AG04450 (cell line): ENCODE data around the gene ATP8A2. TPM values are rescaled to one million over a fixed set of nuclear protein-coding genes. Genes with fewer than 3 reads are reported as not detected.

Source experiments
- CTCF ChIA-PET: fragments of 300-600, 350-600 bp; formaldehyde crosslinking; extraction: SDS; loops from one replicate; lab custom pipeline; 2022; ENCODE audit warnings: antibody characterized with exemption, inconsistent platforms; lab: Charles Lee
- POLR2A ChIA-PET: fragments of 350-600 bp; formaldehyde crosslinking; extraction: SDS; loops from one replicate; lab custom pipeline; 2021; ENCODE audit warnings: antibody characterized with exemption, inconsistent platforms; lab: Yijun Ruan, JAX
- DNase-seq: peaks from one replicate; pipeline ENCODE4 v3.0.0-alpha.2; 2011; ENCODE audit warnings: low read depth, low spot score
- H3K27ac ChIP-seq: one replicate; pipeline ENCODE4 v1.5.1; 2012; ENCODE audit warnings: low read depth, low read length, control low read depth
- H3K27me3 ChIP-seq: one replicate; pipeline ENCODE4 v1.6.0; 2012; ENCODE audit warnings: low read length; ENCODE audit not compliant: control insufficient read depth, insufficient read depth
- H3K4me3 ChIP-seq: 2 replicates; pipeline ENCODE4 v1.5.1; 2011; ENCODE audit warnings: mild to moderate bottlenecking, low read depth, low read length, control low read depth
- H3K9me3 ChIP-seq: 2 replicates; pipeline ENCODE4 v1.5.1; 2012; ENCODE audit warnings: low read length; ENCODE audit not compliant: control insufficient read depth, insufficient read depth
- polyA plus RNA-seq: library from polyadenylated mRNA; depleted of rRNA; stranded (reverse); fragments of >200 nt; gene quantifications from 2 replicates; pipeline ENCODE4 v1.2.3, GENCODE V29; 2011
- TF ChIP-seq, protein P1 (sequence below): IDR thresholded peaks from 2 replicates; pipeline ENCODE4 v1.5.1; 2011; ENCODE audit warnings: low read depth, low read length, control low read depth, inconsistent platforms

ATP8A2 gene
- polyA plus RNA-seq, 1 experiment = 0.19 TPM

DNA sequence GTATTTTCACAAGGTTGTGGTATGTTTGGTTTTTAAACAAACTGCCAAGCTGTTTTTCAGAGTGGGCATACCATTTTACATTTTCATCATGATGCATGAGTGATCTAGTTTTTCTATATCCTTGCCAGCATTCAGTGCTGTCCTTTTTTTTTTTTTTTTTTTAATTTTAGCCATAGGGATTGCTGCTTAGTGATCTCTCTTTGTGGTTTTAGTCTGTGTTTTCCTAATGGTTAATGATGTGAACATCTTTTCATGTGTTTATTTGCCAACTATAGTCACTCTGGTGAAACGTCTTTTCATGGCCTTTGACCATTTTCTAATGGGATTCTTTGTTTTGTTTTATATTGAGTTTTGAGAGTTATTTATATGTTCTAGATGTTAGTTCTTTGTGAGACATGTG is 620.3 kb downstream of the ATP8A2 start:
- ChIA-PET CTCF (interaction anchor here (0.7 kb wide), 1 partner anchor 556 kb away, joined by 4 read pairs; no protein-coding TSS in a partner anchor), POLR2A (no interaction called here)
- no peak for DNase-seq
- H3K9me3 ChIP-seq = no peaks in the 10 kb centered on the region; the same call in 1 of the 2 replicates
- TF ChIP-seq, protein P1, sequence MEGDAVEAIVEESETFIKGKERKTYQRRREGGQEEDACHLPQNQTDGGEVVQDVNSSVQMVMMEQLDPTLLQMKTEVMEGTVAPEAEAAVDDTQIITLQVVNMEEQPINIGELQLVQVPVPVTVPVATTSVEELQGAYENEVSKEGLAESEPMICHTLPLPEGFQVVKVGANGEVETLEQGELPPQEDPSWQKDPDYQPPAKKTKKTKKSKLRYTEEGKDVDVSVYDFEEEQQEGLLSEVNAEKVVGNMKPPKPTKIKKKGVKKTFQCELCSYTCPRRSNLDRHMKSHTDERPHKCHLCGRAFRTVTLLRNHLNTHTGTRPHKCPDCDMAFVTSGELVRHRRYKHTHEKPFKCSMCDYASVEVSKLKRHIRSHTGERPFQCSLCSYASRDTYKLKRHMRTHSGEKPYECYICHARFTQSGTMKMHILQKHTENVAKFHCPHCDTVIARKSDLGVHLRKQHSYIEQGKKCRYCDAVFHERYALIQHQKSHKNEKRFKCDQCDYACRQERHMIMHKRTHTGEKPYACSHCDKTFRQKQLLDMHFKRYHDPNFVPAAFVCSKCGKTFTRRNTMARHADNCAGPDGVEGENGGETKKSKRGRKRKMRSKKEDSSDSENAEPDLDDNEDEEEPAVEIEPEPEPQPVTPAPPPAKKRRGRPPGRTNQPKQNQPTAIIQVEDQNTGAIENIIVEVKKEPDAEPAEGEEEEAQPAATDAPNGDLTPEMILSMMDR = no peak
- H3K27ac ChIP-seq = no peak overlapping the region
- H3K4me3 ChIP-seq = no peak overlapping the region
- no peaks in the 10 kb centered on the region for H3K27me3 ChIP-seq

DNA sequence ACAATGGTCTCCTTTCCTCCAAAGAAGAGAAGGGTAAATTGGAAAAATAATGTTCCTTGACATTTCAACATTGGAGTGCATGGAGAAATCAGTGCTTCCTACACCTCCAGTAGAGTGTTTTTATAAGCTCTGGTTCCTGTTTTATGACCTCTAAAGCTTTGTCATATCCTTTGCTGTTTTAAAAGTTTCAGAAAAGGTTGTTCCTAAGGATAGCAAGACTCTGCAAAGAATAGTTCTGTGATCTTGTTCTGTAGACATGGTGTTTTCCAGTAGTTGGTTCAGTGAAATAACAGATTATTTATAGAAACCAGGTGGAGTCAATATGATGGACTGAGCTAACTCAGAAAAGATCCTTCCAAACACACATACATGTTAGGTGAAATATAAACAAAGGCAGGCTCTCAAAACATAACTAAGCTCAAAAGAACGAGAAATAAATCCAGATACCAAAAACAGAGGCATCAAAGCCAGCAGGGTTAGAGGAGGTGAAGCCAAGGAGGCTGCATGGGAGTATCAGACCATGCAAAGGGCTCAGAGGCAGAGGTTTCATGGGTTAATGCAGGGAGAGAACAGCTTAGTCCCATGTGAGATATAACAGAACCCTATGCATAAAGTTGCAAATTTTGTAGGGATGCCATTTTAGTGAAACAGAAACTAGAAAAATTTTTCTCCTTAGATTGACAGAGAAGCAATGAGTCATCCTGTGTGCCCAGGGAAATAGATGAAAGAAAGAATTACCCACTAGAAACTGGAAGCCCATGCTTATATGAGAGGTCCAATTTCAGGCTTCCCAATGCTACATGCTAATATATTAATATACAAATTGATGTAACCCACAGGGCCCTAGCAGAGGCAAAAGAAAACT is 635.7 kb downstream of the ATP8A2 start:
- Histone ChIP-seq H3K9me3 (no peaks in the 10 kb centered on the region; the same call in 1 of the 2 replicates), H3K27me3 (no peaks in the 10 kb centered on the region), H3K4me3 (no peak overlapping the region), H3K27ac (no peak overlapping the region)
- ChIA-PET CTCF (no interaction called here), POLR2A (no interaction called here)
- TF ChIP-seq, protein P1 = no peak
- DNase-seq = no peak

DNA sequence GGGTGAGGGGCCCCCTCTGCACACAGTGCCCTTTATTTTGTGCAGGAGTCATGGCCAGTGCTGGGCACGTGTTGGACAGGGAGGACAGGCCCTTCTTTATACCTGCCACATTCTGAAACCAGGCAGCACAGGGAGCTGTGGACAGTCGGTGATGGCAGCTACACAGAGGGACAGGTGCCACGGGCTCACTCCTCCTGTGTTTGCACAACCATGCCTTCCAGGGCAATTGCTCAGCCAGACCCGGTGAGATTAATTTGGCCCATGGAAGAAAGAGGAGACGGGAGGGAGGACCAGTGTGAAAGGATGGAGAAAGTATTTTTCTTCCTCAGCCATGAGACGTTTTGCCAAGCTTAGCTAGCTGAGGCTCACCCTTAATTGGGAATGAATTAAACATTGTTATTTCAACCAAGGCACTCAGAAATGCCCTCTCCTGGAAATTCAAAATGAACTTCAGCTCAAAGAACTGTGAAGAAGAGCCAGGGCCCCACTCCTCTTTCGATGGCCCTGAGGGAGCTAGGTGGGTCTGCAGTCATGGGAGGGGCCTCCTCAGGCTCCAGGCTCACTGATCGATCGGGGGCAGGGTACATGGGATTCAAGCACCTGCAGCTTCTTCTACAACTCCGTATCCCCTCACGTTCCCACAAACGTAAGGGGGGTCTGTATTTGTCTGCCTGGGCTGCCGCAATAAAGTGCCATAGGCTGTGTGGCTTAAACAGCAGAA is 638.9 kb downstream of the ATP8A2 start:
- Histone ChIP-seq H3K4me3 (no peak overlapping the region), H3K9me3 (no peaks in the 10 kb centered on the region; the same call in 1 of the 2 replicates), H3K27me3 (no peaks in the 10 kb centered on the region), H3K27ac (no peak overlapping the region)
- no peak for DNase-seq
- ChIA-PET CTCF (interaction anchor here (0.6 kb wide), 1 partner anchor 439 kb away, joined by 3 read pairs; no protein-coding TSS in a partner anchor), POLR2A (no interaction called here)
- TF ChIP-seq, protein P1 = no peak

DNA sequence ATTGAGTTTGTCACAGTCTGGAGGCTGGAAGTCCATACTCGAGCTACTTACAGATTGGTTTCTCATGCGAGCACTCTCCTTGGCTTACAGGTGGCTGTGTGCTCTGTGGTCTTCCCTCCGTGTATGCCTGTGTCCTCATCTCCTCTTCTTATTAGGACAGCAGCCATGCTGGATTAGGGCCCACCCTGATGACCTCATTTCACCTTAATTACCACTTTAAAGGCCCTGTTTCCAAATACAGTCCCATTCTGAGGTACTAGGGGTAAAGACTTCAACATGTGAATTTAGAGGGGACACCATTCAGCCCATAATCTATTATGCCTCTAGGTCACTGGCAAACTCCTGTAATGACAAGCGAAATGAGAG is 639.4 kb downstream of the ATP8A2 start:
- H3K27me3 ChIP-seq = no peaks in the 10 kb centered on the region

More for the DNA sequence above, 639.4 kb downstream of the ATP8A2 start:
- ChIA-PET CTCF (no interaction called here), POLR2A (no interaction called here)
- TF ChIP-seq, protein P1 = no peak
- DNase-seq = no peak
- Histone ChIP-seq H3K27ac (no peak overlapping the region), H3K9me3 (no peaks in the 10 kb centered on the region; the same call in 1 of the 2 replicates), H3K4me3 (no peak overlapping the region)
